NCI-H1092 (cell line): Measurements from ENCODE around the gene CPT1C.
"Not testable (repeated sequence)": the region's sequence is repeated elsewhere in the genome, so short reads cannot be mapped to it uniquely, and the experiment has no call there.

ENCODE experiments used
- DNase-seq: peaks from one replicate; lab custom pipeline; 2025; lab: John Stamatoyannopoulos, UW

CPT1C gene

GRCh38 chr19:49705919-49706318, 15.0 kb downstream of the CPT1C start:
- DNase-seq = no peak

- DNase-seq = no peak
Measured at GRCh38 chr19:49710372-49710951, 19.5 kb downstream of the CPT1C start.

- DNase-seq = no peak
Measured at GRCh38 chr19:49712397-49712859, 21.5 kb downstream of the CPT1C start.

- DNase-seq = no peak
Measured at GRCh38 chr19:49713236-49713845, 22.4 kb downstream of the CPT1C start.

GRCh38 chr19:49716154-49716553, 25.2 kb downstream of the CPT1C start:
- no peak for DNase-seq

GRCh38 chr19:49718511-49718910, 27.6 kb downstream of the CPT1C start:
- DNase-seq = no peak

GRCh38 chr19:49718991-49719390, 28.1 kb downstream of the CPT1C start:
- no peak for DNase-seq

- DNase-seq = not testable (repeated sequence)
Measured at GRCh38 chr19:49719420-49719819, 28.5 kb downstream of the CPT1C start.

GRCh38 chr19:49727217-49728030, 36.5 kb downstream of the CPT1C start:
- no peak for DNase-seq

GRCh38 chr19:49730166-49730565, 39.2 kb downstream of the CPT1C start:
- no peak for DNase-seq

- DNase-seq = no peak
Measured at GRCh38 chr19:49738268-49738667, 47.4 kb downstream of the CPT1C start.

- DNase-seq = no peak
Measured at GRCh38 chr19:49739098-49739497, 48.2 kb downstream of the CPT1C start.

- DNase-seq = no peak
Measured at GRCh38 chr19:49739933-49740332, 49.0 kb downstream of the CPT1C start.

- no peak for DNase-seq
Measured at GRCh38 chr19:49741210-49741844, 50.4 kb downstream of the CPT1C start.

- no peak for DNase-seq
Measured at GRCh38 chr19:49744946-49745381, 54.0 kb downstream of the CPT1C start.

- DNase-seq = no peak
Measured at GRCh38 chr19:49746206-49746958, 55.5 kb downstream of the CPT1C start.

- no peak for DNase-seq
Measured at GRCh38 chr19:49749055-49749716, 58.3 kb downstream of the CPT1C start.

- no peak for DNase-seq
Measured at GRCh38 chr19:49749771-49750170, 58.9 kb downstream of the CPT1C start.

GRCh38 chr19:49752701-49753100, 61.8 kb downstream of the CPT1C start:
- no peak for DNase-seq

GRCh38 chr19:49755956-49756355, 65.0 kb downstream of the CPT1C start:
- DNase-seq = no peak

- no peak for DNase-seq
Measured at GRCh38 chr19:49758292-49758691, 67.4 kb downstream of the CPT1C start.
